GM18499 (cell line): ENCODE results near the gene TMCC1.
"Not testable (repeated sequence)": the region's sequence is repeated elsewhere in the genome, so short reads cannot be mapped to it uniquely, and the experiment has no call there.

ENCODE experiments used
- ATAC-seq: cut with Tn5 transposase; IDR thresholded peaks from one replicate; pipeline ENCODE4 v1.9.1; 2021; ENCODE audit warnings: moderate number of reproducible peaks; ENCODE audit not compliant: insufficient read depth, unreplicated experiment

Gene TMCC1

GRCh38 chr3:129897026-129897425 is 3.5 kb upstream of the TMCC1 start:
- no peak for ATAC-seq

DNA sequence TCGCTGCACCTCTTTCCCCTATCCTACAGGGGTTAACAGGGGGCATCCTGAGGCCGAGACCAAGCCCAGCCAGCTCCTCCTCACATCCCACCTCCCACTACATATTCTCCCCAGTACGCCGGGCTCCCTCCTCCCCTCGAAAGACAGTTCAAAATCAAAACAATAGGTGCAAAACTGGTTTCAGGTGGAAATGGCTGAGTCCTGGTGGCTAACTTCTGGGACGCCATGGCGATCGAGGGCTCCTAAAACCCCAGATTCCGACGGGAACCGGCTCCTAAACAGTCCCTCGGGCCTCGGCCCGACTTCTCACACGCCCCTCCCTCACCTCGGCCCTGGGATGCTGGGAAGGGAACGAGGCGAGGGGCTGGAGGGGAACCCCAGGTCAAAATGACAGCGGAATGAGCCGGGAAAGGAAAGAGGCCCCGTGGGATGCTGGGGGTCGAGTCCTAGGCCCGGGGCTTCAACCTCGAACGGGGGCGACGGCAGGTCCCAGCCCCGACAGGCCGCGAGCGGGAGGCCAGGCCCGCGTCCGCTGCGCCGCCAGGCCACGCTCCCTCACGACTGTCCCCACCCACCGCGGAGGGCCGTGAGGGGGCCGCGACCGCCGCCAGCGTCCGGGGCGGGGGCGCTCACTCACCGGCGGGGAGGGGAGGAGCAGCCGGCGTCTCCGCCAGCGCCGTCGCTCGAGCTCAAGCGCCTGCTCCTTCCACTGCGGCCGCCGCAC is 492 bp downstream of the TMCC1 start:
- ATAC-seq = peak; percentile 28

GRCh38 chr3:129892486-129892856 is 1.0 kb downstream of the TMCC1 start:
- ATAC-seq = no peak

DNA sequence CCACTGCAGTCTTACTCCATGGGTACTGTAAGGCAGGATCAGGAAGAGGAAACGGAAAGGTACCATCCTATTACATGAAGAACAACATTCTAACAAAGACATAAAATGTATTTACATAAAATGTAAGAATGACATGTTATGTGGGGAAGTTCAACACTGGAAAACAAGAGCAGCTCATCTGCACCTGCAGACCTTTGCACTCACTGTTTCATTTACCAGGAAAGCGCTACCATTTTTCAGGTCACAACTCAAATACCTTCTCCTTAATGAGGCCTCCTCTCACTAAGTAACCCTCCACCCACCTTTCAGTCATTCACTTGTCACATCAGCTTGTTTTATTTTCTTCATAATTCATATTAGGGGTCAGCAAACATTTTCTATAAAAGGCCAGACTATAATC is 2.6 kb downstream of the TMCC1 start:
- no peak for ATAC-seq

- ATAC-seq = no peak
These were observed 3.4 kb downstream of the TMCC1 start for GRCh38 chr3:129890125-129890524.

- ATAC-seq = no peak
These were observed 4.7 kb downstream of the TMCC1 start for GRCh38 chr3:129888771-129889170.

DNA sequence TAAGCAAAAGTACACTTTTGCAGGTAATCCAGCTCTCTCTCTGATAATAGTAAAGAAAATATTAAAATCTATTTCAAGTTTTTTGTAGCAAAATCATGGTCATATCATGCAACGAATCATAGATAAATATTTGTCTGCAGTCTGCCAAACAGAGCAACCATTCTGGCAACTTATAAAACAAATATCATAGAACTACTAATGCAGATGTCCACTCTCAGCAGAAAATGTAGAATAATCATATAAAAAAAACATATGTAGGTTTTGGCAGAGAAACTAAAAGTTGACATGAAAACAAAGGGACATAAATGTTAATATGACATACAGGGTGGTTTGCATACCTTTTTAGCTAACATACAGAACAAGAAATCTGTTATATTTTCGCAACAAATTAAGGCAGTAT is 12.2 kb downstream of the TMCC1 start:
- ATAC-seq = no peak

- no peak for ATAC-seq
These were observed 15.2 kb downstream of the TMCC1 start for GRCh38 chr3:129878355-129878754.

DNA sequence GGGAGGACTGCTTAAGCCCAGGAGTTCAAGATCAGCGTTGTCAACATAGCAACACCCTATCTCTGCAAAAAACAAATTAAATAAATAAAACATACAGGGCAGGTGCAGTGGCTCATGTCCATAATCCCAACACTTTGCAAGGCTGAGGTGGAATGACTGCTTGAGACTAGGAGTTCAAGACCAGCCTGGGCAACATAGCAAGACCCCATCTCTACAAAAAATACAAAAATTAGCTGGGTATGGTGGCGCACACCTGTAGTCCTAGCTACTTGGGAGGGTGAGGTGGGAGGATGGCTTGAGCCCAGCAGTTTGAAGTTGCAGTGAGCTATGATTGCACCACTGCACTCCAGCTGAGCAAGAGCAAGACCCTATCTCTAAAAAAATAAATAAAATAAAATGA is 19.0 kb downstream of the TMCC1 start:
- ATAC-seq = not testable (repeated sequence)

DNA sequence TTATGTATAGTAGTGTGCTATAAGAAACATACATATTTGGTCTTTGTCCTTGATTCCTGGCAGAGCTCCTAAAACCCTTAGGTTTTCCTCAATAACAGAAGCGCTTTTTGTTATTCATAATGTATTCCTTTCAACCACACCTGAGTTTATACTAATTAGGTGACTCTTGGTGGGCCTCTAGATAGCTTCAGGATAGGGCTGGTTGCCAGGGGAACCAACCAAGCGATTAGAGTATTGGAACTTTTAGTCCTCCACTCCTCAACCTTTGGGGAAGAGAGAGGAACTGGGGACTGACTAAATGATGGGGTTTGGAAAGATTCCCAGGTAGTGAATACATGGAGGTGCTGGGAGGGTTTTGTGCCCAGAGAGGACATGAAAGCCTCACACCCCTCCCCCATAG is 24.6 kb downstream of the TMCC1 start:
- no peak for ATAC-seq

DNA sequence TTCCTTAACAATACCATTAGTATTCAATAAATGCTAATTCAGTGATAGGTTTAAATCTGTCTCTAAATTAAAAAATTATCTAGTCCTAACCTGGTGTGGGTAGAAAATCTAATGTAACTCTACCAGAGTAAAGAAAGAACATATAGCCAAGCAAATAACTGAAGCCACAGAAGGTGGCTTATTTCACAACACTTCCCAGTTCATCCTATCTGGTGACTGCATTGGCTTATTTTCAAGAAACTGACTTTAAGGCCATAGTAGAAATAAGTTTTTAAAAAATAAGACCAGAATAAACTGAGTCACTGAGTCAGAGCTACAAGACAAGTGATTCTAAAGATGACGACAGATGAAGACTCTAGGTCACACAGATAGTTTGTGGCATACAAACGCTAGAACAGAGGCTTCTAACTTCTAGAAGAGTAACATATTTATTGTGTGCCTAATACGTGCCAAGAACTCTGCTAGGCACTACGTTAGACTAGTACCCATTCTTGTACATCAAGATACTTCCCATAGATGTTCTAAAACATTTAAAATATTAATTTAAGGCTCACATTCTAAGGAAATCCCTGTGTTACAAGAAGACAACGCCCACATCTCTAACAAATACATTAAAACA is 25.9 kb downstream of the TMCC1 start:
- ATAC-seq = no peak

DNA sequence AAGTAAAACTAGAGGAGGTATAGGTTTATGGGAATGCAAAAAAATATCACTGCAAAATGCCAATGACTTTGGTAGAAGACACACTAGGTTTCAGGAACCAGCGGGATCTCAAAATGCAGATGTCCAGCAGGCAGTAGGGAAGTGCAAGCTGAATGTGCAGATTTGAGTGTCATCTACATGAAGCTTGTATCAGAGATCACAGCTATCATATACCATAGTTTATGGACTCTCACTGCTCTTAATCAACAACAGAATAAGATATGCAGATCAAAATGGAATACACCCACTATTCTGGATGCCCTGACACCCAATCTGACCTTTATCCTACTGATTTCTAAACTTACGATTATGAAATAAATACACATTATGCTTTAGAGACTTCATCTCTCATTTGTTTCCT is 27.7 kb downstream of the TMCC1 start:
- no peak for ATAC-seq

DNA sequence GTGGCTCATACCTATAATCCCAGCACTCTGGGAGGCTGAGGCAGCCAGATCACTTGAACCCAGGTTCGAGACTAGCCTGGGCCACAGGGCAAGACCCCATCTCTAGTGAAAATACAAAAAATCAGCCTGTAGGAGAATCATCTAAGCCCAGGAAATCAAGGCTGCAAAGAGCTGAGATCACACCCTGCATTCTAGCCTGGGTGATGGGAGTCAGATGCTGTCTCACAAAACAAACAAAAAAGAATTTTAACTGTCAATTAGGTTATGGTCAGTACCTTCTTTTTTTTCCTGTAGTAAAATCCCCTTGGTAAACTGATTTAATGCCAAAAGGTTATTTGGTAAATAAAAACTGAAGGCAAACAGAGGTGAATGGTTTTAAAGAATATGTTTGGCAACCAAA is 29.0 kb downstream of the TMCC1 start:
- ATAC-seq = no peak

DNA sequence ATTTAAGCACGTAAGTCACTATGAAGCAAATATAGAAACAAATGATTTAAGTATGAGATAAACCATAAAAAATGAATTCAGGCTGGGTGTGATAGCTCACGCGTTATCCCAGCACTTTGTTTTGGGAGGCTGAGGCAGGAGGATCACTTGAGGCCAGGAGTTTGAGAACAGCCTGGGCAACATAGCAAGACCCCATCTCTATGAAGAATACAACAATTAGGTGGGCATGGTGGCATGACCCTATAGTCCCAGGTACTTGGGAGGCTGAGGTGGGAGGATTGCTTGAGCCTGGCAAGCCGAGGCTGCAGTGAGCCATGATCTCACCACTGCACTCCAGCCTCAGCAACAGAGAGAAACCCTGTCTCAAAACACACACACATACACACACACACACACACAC is 34.2 kb downstream of the TMCC1 start:
- no peak for ATAC-seq

DNA sequence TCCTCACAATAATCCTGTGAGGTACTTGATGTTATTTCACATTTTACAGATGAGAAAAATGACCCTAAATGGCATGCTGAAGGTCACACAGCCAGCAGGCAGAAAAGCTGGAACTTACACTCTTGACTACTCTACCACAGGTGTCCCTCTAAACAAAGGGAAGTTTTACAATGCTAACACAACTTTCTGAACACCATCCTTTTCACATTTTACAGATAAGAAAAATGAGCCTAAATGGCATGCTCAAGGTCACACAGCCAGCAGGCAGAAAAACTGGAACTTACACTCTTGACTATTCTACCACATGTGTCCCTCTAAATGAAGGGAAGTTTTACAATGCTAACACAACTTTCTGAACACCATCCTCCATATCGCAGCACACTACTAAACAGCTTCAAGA is 35.6 kb downstream of the TMCC1 start:
- no peak for ATAC-seq

DNA sequence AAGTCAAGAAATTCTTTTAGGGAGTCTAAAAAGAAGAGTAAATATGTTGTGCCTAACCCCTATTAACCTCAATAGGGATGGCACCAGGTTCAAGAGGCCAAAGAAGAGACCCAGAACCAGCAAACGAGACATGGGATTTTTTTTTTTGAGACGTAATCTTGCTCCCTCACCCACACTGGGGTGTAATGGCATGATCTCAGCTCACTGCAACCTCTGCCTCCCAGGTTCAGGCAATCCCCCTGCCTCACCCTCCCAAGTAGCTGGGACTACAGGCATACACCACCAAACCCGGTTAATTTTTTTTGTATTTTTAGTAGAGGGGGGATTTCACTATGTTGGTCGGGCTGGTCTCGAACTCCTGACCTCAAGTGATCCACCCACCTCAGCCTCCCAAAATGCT is 36.7 kb downstream of the TMCC1 start:
- not testable (repeated sequence) for ATAC-seq

DNA sequence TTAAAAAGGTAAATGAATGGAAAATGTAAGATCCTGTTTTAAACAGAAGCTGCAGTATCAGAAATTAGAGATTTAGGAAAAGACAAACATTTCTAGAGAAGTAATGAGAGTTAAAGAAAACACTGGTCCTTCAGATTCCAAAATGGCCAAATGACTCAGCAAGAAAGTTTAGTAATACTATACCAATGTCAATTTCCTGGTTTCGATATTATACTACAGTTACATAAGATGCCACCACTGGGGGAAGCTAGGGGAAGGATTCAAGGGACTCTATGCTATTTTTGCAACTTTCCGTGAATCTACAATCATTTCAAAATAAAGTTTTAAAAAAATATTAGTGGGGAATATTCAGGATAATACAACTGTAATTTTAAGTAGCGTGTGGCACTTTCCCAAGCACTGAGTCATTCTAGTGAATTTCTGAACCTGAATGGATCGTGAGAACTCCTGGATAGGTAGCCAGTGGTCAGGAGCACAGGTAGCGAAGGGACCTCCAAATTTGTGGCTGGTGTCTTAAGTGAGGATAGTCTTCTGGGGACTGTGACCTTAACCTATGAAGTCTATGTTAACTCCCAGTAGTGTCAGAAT is 37.6 kb downstream of the TMCC1 start:
- ATAC-seq = no peak

- no peak for ATAC-seq
These were observed 38.2 kb downstream of the TMCC1 start for GRCh38 chr3:129855170-129855831.

DNA sequence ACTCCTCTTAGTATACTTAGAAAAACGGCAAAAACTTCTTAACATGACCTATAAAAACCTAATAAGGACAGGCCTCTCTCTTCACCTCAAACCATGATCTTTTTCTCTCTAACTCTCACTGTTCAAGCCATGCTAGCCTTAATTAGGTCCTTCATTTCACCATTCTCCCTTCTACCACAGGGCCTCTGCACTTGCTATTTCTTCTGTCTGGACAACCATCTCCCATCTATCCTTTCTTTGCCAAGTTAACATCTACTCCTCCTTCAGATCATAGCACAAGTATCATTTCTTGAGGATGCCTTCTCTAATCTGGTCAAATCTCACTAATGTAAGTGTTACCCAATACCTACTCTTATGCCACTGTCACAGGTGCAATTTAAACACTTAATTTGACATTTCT is 39.1 kb downstream of the TMCC1 start:
- no peak for ATAC-seq

GRCh38 chr3:129845956-129846355 is 47.6 kb downstream of the TMCC1 start:
- ATAC-seq = no peak

GRCh38 chr3:129840707-129841360 is 52.7 kb downstream of the TMCC1 start:
- no peak for ATAC-seq
